ENCODE measurements around the gene RAB10.
"Not testable (repeated sequence)": the region's sequence is repeated elsewhere in the genome, so short reads cannot be mapped to it uniquely, and the experiment has no call there.

Gene RAB10

DNA sequence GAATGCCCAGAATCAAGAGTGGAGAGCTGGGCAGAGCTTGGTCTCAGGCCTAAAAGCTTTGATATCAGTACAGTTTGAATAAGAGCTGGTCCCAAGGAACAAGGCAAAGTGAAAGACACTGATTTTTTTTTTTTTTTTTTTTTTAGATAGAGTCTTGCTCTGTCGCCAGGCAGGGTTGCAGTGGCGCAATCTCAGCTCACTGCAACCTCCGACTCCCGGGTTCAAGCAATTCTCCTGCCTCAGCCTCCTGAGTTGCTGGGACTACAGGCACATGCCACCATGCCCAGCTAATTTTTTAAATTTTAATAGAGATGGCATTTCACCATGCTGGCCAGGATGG lies 17.2 kb upstream of the RAB10 start:
- DNase-seq, result not testable (repeated sequence)

DNA sequence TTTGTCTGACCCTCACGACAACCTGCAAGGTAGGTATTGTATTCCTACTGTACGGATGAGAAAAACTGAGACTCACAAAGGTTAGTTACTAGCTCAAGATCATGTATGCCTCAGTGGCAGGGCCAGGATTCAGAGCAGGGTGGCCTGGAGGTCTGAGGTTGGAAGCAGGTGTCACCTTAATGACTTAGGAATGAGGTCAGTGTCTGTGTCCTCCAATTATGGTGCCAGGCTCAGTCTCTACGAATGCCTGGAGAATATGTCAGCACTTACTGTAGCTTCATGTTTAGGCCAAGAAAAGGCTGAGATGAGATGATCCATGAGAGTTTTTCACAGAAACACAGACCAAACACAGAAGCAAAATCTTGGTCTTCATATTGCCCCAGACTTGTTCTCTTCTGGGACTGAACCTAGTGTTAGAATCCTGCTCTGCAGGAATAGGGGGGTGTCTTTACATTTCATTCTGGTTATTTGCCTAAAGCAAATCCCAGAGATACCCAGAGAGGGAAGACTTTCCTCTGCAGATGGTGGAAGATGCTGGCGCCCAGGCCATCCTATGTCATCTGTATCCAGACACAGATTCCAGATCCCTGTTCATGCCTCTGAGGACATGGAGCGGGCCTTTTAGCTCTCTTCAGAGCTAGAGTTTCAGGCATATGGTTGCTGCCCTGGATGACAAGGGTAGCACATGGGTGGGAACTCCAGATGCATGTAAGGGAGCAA lies 16.3 kb upstream of the RAB10 start:
- DNase-seq, result no peak

DNA sequence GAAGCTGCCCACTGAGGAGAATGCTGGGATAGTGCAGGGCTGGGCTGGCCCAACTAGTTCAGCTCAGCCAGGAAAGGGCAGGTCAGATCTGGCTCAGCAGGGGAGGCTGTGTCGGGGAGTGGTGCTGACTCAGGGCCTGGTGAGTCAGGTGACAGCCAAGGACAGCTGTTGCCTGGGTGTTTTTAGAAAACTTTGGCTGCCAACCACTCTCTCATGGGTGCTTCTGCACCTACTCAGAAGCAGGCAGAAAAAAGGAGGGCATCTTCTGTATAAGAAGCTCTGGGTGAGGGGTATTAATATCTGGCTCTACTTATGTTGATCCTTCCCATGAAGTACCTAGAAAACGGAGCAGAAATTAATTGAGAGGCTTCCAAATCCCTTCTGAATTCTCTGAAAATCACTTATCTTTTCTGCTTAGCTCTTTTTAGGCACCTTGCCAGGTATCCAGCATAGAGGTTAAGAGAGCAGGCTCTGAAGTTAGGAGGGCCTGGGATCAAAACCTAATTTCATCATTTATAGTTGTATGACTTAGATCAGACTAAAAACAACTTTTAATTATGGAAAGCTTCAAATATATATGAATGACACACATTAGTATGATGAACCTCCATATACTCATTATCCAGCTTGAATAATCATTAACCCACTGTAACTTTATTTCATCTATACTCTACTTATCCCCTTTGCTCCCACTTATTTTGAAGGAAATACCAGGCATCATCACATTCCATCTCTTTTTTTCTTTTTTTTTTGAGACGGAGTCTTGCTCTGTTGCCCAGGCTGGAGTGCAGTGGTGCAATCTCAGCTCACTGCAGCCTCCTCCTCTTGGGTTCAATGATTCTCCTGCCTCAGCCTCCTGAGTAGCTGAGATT lies 15.5 kb upstream of the RAB10 start:
- DNase-seq, result no peak

DNA sequence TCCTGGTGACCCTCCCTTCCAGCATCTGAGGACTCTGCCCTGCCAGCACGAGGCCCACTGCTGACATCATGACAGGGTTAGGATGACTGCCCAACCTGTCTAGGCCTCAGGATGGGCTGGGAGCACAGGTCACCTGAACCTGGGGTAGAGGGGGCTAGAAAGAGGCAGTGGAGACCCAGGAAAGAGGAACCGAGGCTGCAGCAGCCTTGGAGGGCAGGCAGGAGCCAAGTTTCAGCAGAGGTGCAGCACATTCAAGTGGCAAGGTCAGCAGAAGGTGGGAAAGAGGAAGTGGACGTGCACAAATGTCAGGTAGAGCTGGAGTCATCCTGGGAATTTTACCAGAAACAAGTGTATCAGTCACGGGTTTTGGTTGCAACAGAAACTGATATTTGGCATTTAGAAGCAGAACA lies 13.6 kb upstream of the RAB10 start:
- DNase-seq, result no peak

DNA sequence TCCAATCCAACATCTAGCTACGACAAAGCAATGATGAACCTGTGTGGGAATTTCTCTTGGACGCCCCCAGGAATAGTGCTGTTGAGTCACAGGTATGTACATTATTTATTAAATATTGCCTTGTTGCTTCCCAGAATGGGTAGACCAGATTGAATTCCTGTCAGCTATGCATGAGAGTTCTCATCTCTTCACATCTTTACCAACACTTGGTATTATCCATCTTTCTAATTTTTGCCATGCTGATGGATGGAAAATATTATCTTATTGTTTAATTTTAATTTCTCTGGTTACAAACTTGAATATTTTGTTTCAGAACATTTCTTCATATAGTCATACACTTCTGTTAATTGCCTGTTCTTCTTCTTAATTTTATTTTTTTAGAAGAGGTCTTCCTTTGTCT lies 9.6 kb upstream of the RAB10 start:
- no peak for DNase-seq

DNA sequence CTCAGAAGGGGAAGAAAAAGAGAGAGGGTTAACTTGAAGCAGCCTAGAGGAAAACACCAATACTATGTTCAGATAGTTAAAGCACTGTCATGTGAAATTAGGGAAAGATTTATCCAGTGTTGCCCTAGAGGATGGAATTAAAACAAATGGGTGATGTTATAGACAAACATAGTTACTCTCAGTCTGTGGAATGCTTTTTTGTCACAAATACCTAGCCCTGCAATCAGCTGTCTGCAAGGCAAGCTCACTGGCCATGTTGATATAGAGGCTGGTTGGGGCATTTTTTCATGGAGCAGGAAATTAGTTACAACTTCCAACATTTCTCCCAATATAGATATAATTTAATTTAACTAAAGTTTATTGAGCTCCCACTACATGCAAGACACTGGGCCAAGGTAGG lies 8.4 kb upstream of the RAB10 start:
- no peak for DNase-seq

DNA sequence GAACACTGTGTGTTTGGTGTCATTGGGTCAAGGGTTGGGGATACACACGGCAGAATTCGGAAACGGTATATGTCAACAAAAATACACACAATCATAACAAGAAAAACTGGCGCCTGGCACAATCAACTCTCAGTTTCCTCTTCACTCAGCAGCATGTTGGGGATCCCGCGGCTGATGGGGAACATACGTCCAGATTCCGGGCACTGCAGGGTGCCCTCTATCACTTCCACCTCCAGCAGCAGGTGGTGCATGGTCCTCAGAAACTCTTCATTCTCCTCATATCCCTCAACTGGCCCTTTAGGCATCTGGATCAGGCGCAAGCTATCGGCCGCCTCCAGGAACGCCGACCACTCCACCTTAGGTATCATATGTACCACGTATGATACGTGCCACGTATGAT lies 5.8 kb upstream of the RAB10 start:
- DNase-seq, result not testable (repeated sequence)

DNA sequence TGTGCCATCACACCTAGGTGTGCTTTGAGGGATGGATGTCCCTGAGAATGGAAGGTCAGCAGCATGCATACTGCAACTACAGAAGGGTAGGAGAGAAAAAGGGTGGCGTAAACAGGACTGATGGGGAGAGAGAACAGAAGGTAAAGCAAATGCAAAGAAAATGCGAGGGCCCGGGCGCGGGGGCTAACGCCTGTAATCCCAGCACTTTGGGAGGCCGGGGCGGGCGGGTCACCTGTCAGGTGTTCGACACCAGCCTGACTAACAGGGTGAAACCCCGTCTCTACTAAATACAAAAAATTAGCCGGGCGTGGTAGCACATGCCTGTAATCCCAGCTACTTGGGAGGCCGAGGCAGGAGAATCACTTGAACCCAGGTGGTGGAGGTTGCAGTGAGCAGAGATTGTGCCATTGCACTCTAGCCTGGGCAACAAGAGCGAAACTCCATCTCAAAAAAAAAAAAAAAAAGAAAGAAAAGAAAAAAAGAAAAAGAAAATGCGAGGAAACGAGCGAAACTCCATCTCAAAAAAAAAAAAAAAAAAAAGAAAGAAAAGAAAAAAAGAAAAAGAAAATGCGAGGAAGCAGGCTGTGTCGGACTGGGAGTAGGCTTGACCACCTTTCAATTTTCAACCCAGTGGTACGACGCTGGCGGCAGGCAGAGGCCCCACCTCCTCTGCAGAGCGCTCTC lies 1.2 kb upstream of the RAB10 start:
- not testable (repeated sequence) for DNase-seq

DNA sequence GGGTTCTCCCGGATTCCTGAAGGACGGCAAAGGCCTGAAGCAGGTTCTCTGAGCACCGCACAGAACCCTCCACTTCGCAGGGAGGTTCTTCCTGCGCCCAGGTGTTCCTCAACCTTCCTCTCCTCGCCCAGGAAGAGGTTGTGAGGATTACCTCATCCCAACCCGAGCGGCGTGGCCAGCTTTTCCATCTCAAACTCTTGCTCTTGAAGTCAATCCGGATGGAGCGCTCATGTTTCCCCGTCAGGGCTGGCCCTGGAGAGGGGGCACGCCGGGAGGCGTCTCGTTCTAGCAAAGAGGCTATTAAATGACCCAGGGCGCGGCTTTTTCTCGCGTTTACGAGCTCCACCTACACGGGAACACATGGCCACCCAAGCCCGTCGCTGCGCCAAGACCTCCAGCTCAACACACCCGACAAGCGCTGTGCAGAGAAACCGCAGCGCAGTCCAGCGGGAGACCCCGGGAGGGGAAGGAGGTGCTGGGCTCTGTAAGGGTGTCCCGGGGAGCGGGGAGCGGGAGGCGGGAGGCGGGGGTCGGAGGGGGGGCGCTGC lies 540 bp upstream of the RAB10 start:
- DNase-seq, result no peak

DNA sequence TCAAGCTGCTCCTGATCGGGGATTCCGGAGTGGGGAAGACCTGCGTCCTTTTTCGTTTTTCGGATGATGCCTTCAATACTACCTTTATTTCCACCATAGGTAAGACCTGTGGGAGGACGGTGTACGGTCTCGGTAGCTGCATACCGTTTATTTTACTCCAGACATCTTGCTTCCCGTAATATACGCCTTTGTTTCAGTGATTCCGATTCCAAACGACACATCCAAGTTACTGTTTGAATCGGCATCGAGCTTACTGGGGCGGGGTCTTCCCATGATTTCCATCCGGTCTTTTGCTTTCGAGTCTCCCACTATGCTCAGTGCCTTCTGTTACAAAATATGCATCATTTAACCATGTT lies 731 bp downstream of the RAB10 start:
- DNase-seq, result no peak

DNA sequence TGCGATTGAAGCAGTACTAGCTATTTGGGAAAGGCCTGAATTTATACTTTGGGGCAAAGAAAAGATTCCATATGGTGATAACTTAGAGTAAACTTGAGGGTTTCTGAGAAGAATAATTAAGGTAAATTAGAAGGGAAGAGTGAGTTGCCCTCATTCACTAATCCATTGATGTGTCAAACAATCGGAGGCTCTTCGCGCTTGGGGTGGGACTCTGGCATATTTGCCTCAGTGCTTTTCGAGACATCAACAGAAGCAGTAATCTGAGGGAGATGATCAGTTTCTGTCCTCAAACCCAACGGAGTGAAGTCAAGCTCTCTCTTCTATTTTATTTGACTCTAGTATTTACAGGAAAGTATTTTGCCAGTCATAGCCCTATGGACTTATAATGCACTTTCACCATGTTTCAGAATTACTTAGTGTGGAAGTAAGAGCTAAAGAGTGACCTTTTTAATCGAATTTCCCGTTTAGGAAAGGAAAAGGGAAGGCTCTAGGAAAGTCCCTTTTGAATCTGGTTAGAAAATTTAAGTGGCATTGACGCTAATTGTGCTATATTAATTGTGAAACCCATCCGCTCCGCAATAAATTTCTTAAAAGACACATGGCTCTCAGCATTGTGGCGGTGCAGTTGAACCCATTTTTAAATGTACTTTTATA lies 1.3 kb downstream of the RAB10 start:
- DNase-seq, result no peak

DNA sequence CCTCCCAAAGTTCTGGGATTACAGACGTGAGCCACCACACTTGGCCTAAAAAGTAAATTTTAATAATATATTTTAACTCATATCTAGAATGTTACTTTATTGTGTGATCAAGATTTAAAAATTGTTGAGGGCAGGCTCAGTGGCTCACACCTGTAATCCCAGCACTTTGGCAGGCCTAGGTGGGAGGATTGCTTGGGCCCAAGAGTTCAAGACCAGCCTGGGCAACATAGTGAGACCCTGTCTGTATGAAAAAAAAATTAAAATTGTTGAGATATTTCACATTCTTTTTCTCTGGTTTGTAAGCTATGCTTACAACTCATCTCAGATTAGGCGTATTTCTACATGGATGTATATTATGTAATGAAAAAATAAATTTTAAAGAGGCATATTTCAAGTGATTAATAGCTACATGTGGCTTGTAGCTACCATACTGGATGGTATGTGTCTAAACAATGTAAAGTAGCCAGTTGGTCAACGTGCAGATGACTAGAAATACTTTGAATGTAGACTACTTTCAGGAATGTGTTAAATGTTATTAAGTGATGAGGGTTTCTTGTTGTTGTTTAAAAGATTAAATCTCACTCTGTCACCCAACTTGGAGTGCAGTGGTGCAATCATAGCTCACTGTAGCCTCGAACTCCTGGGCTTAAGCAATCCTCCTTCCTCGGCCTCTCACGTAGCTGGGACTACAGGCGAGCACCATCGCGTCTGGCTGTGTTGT lies 5.9 kb downstream of the RAB10 start:
- no peak for DNase-seq

DNA sequence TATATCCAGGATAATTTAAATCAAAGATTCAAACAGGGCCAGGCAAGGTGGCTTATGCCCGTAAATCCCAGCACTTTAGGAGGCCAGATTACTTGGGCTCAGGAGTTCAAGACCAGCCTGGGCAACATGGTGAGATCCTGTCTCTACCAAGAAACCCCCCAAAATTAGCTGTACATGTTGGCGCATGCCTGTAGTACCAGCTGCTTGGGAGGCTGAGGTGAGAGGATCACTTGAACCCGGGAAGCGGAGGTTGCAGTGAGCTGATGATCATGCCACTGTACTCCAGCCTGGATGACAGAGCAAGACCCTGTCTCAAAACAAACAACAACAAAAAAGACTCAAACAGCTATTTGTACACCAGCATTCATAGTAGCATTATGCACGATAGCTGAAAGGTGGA lies 9.2 kb downstream of the RAB10 start:
- DNase-seq, result no peak

DNA sequence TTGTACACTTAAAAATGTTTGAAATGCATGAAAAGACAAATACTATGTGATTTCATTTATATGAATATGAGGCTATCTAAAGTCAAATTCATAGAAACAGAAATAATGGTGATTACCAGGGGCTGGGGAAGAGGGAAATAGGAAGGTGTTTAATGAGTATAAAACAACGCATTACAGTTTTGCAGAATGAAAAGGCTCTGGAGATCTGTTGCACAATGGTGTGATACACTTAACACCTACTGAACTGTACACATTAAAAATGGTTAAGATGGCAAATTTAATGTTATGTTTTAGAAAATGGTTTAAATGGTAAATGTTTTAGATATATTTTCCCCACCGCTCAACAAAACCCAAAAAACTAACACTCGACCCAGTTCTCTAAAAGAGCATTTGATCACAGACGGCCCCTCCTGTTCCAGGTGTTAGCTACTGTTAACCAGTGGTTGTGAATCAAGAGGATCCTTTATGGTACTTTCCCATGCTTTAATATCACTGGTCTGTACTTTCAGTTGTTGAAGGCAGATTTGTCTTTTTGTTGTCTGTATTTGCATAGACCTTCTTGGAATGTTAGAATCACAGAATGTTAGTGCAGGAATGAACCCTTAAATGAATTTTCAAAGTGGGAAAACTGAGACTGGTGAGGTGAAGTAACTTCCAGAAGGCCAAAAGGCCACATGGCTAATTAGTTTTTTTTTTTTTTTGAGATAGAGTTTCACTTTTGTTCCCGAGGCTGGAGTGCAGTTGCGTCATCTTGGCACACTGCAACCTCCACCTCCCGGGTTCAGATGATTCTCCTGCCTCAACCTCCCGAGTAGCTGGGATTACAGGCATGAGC lies 10.2 kb downstream of the RAB10 start:
- DNase-seq, result no peak

DNA sequence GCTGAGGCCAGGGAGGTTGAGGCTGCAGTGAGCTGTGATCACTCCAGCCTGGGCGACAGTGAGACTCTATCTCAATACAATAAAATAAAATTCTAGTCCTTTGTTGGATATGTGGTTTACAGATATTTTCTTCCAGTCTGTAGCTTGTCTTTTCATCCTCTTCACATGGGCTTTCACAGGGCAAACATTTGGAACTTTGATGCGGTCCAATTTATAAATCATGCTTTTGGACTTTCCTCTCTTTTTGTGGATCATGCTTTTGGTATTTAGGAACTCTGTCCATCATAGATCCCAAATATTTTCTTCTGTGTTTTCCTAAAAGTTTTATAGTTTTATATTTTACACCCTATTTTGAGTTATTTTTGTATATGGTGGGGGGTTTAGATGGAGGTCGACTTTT lies 14.9 kb downstream of the RAB10 start:
- no peak for DNase-seq

DNA sequence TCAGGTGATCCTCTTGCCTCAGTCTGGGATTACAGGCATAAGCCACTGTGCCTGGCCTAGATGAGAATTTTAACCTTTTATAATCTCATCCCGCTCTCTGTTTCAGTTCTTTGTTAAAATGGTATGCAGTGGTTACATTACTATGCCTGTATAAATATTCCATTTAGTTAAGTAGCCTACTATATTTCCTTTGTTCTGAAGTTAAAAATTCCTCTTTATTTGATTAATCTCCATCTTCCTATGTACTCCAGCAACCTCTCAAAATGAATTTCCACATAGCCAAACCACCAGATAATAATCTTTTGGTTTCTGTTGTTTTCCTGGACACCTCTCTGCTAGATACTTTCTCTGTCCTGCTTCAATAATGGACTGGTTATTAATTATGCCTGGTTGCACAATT lies 15.8 kb downstream of the RAB10 start:
- DNase-seq, result no peak

DNA sequence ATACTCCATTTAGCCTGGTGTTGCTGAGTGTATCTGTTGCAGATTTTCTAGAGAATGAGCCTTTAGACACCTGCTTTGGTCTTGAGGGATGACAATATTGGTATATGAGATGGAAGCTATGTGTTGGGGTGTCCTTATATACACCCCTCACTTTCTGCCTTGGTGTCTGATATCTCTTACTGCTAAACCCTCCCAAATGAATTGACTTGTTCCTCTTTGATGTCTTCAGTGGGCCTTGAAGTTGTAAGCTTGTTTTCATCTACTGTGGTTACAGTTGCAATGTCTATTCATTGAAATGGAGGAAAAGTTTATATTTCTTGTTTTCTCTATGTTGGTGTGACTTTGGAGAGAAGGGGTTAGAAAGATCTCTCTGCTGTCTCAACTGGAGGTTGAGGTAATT lies 18.9 kb downstream of the RAB10 start:
- no peak for DNase-seq

DNA sequence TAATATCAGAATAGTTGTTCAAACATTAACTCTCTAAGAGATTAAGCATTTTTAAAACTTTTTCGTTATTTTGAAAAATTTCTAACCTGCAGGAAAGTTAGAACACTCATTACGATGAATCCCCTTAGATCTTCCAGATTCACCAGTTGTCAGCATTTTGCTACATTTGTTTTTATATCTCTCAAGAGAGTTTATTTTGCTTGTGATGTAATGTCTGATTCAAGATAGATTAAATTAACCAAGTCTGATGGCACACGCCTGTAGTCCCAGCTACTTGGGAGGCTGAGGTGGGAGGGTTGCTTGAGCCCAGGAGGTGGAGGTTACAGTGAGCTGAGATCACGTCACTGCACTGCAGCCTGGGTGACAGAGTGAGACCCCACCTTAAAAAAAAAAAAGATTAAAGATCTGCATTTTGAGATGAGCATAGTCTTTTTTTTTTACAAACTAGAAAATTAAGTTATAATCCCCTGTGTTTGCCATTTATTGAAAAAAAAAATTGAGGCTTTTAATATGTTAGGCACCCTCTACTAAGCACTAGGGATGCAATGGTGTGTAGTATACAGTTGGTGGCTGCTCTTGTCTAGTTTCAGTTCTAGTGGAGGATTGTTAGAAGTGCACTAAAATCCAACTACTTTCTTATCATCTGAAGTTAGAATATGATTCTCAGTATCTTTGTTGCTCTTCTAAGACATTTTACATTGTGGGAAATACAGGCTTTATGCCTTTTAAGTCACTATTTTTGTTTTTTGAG lies 20.9 kb downstream of the RAB10 start:
- no peak for DNase-seq

DNA sequence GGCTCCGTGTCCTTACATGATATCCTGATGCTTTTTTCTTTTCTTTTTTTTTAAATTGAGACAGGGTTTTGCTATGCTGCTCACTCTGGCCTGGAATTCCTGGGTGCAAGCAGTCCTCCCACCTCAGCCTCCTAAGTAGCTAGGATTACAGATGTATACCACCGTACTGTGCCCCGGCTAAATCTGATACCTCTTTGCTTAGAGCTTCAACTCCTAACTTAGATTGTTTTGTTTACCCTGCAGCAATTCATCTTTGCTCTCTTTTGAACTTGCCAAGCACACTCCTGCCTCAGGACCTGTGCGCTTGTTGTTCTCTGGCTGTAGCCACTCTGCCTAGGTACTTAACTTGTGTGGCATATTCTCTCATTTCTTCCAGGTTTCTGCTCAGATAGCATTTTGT lies 24.5 kb downstream of the RAB10 start:
- no peak for DNase-seq

DNA sequence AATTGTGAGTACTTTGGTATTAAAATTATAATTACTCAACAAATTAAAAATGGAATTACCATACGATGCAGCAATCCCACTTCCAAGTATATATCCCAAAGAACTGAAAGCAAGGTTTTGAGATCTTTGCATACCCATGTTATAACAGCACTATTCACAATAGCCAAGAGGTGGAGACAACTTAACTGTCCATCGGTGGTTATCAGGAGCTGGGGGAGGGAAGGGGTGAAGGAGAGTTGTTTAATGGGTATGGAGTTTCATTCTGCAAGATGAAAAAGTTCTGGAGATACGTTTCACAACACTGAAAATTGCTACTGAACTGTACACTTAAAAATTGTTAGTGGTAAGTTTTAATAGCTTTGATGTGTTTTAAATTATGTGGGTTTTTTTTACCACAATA lies 25.7 kb downstream of the RAB10 start:
- no peak for DNase-seq

DNA sequence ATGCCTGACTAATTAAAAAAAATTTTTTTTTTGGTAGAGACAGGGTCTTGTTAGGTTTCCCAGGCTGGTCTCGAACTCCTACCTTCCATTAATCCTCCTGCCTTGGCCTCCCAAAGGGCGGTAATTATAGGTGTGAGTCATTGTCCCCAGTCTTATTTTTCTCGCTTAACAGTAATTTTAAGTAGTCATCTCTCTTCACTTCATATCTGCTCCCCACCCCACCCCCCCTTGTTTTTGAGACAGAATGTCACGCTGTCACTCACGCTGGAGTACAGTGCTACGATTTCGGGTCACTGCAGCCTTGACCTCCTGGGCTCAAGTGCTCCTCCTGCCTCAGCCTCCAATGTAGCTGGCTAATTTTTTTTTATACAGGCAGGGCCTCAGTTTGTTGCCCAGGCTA lies 27.7 kb downstream of the RAB10 start:
- DNase-seq, result no peak

All from effector CD8-positive, alpha-beta T cell (primary cell).